Osteocyte (in vitro differentiated cells): ENCODE results near the gene TGM2. TPM values are rescaled to one million over a fixed set of nuclear protein-coding genes. Genes with fewer than 3 reads are reported as not detected.
A peak's percentile ranks its signal among the peaks of the same experiment; 100 is the strongest.

Source experiments
- DNase-seq: peaks from one replicate; pipeline ENCODE4 v3.0.0; 2021; ENCODE audit warnings: mixed read lengths; ENCODE audit not compliant: unreplicated experiment; ENCODE audit errors: extremely low spot score
- H3K27ac Mint-ChIP-seq: one replicate; pipeline ENCODE4 v1.8.0; 2021; ENCODE audit warnings: mild to moderate bottlenecking, mixed read lengths; ENCODE audit not compliant: unreplicated experiment
- H3K27me3 Mint-ChIP-seq: one replicate; pipeline ENCODE4 v1.8.0; 2021; ENCODE audit warnings: mixed read lengths; ENCODE audit not compliant: unreplicated experiment
- H3K36me3 Mint-ChIP-seq: one replicate; pipeline ENCODE4 v1.8.0; 2021; ENCODE audit warnings: mixed read lengths; ENCODE audit not compliant: unreplicated experiment
- H3K4me1 Mint-ChIP-seq: one replicate; pipeline ENCODE4 v1.8.0; 2021; ENCODE audit warnings: mixed read lengths; ENCODE audit not compliant: unreplicated experiment
- H3K4me3 Mint-ChIP-seq: one replicate; pipeline ENCODE4 v1.8.0; 2021; ENCODE audit warnings: mild to moderate bottlenecking, moderate library complexity, mixed read lengths; ENCODE audit not compliant: unreplicated experiment
- H3K9me3 Mint-ChIP-seq: one replicate; pipeline ENCODE4 v1.8.0; 2021; ENCODE audit warnings: mixed read lengths; ENCODE audit not compliant: unreplicated experiment
- total RNA-seq: library from RNA; stranded (reverse); gene quantifications from 2 replicates; pipeline ENCODE4 v1.2.1, GENCODE V29; 2021
- TF ChIP-seq, protein P1 (sequence below): fragments of 200-600 bp; sonication (generic); IDR thresholded peaks from 2 replicates; pipeline ENCODE4 v1.5.0; 2021; ENCODE audit warnings: antibody characterized with exemption, mild to moderate bottlenecking, moderate library complexity

The TGM2 gene
- total RNA-seq, 1 donor from 2014 or later = 29.2 TPM

DNA sequence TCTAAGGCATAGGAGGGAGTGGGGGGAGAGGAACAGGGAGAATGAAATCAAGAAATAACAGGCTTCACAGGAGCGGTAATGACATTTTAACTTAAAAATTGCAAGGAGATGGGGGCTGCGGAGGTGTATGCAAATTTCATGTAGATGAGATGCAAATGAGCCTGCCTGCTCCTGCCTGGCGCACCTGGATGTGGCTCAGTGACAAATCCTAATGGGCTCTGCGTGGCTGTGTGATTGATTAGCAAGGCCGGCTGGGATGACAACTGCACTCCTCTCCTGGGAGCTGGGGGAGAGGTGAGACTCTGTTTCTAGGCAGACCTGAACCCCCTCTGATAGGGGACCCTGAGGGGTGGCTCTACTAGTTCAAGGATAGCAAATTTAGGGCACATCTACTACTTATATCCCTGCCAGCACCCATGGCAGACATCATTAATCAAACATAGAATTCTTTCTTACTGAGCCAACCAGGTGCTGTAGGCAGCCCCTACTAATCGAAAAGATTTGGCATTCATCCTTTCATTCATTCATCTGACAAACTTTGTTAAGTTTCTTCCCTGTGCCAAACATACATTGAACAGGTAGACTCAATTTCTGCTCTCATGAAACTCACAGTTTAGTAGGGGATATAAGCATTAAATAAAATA, 38.4 kb upstream of the TGM2 start:
- Mint-ChIP-seq H3K27me3 (no peaks in the 10 kb centered on the region), H3K36me3 (peaks cover 3% of the 10 kb centered on the region), H3K27ac (no peak overlapping the region), H3K9me3 (peaks cover 7% of the 10 kb centered on the region), H3K4me3 (no peak overlapping the region), H3K4me1 (peaks cover 19% of the 10 kb centered on the region)
- no peak for DNase-seq
- TF ChIP-seq, protein P1, sequence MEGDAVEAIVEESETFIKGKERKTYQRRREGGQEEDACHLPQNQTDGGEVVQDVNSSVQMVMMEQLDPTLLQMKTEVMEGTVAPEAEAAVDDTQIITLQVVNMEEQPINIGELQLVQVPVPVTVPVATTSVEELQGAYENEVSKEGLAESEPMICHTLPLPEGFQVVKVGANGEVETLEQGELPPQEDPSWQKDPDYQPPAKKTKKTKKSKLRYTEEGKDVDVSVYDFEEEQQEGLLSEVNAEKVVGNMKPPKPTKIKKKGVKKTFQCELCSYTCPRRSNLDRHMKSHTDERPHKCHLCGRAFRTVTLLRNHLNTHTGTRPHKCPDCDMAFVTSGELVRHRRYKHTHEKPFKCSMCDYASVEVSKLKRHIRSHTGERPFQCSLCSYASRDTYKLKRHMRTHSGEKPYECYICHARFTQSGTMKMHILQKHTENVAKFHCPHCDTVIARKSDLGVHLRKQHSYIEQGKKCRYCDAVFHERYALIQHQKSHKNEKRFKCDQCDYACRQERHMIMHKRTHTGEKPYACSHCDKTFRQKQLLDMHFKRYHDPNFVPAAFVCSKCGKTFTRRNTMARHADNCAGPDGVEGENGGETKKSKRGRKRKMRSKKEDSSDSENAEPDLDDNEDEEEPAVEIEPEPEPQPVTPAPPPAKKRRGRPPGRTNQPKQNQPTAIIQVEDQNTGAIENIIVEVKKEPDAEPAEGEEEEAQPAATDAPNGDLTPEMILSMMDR = no peak

DNA sequence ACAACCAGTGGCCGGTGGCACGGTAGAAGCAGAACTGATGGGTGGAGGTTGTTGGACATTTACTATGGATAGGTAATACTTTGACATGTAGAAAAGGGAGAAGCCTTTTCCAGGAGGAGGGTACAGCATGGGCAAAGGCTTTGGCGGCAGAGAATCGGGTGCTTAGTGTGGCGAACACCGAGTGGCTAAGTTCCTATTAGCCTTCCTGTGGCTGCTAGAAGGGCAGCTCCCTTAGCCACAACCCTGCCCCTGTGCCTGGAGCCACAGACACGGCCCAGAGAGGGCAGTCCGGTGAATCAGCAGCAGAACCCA, 37.9 kb upstream of the TGM2 start:
- Mint-ChIP-seq H3K27ac (no peak overlapping the region), H3K4me3 (no peak overlapping the region), H3K4me1 (peaks cover 21% of the 10 kb centered on the region)

DNA sequence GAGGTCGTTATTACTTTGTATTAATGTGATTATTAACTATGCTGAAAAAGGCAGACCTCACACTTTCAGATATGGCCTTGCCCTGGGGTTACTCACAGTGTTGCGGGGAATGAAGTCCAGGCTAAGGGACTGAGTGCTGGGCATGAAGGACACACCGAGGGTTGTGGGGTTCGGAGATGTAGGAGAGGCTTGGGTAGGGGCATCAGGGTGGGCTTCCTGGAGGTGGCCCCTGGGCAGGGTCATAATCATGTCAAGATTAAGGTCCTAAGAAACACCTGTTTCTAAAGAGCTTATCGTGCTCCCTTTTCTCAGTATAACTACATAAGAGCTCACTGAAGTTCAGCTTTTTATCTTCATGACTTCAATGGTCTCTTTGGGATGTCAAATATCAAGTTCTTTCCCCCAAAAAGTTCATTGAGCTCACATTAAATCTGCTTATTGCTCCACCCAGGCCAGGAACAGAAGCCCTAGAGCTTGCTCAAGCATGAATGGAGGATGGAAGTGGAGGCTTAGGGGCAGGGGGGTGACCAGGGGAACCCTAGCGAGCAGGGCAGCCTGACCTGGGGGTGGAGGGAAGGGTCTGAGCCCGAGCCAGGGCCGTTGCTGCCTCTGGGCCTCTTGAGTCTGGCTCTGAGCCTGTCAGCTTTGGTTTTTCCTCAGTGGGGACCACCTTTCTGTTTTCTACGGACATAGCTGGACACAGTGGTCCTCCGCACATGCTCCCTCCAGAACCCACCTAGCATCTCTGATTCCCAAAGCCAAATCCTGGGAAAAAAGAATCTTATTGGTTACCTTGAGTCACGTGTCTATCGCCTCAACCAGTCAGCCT, 37.3 kb upstream of the TGM2 start:
- TF ChIP-seq, protein P1 = no peak
- H3K36me3 Mint-ChIP-seq = peaks cover 3% of the 10 kb centered on the region
- H3K27ac Mint-ChIP-seq = no peak overlapping the region
- no peak overlapping the region for H3K4me3 Mint-ChIP-seq
- H3K27me3 Mint-ChIP-seq = no peaks in the 10 kb centered on the region
- H3K4me1 Mint-ChIP-seq = peaks cover 21% of the 10 kb centered on the region
- peaks cover 7% of the 10 kb centered on the region for H3K9me3 Mint-ChIP-seq
- DNase-seq = no peak

More for the DNA sequence above, 37.9 kb upstream of the TGM2 start:
- H3K27me3 Mint-ChIP-seq = no peaks in the 10 kb centered on the region
- H3K9me3 Mint-ChIP-seq = peaks cover 7% of the 10 kb centered on the region
- H3K36me3 Mint-ChIP-seq = peaks cover 3% of the 10 kb centered on the region
- DNase-seq = no peak
- TF ChIP-seq, protein P1 = no peak

DNA sequence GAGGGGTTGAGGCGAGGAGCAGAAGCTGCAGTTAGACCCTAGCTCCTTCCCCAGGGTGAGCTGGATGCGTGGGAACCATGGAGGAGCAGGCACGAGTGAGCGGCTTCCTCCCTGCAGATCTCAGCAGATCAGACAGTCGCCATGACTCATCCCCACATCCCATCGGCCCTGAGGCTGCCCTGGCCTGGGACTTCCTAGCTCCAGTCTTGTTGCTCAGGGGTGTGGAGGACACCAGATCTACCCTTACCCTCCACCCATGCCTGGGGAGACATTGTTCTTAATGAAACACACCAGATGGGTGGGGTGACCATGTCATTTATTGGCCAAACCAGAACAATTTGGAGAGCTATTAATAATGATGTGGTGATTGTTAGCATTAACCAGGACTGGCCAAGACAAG, 36.3 kb upstream of the TGM2 start:
- no peak for DNase-seq
- H3K27me3 Mint-ChIP-seq = no peaks in the 10 kb centered on the region
- TF ChIP-seq, protein P1 = no peak
- peak overlapping the region; percentile 52 for H3K27ac Mint-ChIP-seq
- H3K4me1 Mint-ChIP-seq = peaks cover 23% of the 10 kb centered on the region
- no peak overlapping the region for H3K4me3 Mint-ChIP-seq
- peaks cover 1% of the 10 kb centered on the region for H3K9me3 Mint-ChIP-seq
- no peaks in the 10 kb centered on the region for H3K36me3 Mint-ChIP-seq

DNA sequence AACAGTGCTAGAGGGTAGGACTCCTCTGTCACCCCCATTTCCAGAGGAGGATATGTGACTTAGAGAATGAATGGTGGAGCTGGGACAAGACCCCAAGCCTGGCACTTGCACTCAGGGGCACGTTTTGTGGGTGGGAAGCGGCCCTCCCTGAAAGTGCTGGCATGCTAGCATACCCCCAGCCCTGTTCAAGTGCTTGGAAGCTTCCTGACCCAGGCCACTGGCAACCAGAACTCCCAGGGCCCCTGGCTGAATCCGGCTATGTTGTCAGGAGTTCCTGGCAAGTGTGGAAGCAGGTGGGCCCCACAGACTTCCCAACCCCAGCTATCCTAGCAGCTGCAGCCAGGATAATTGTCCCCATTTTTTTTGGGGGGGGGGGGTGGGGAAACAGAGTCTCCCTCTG, 35.6 kb upstream of the TGM2 start:
- Mint-ChIP-seq H3K36me3 (no peaks in the 10 kb centered on the region), H3K4me1 (peaks cover 26% of the 10 kb centered on the region), H3K9me3 (no peaks in the 10 kb centered on the region), H3K4me3 (no peak overlapping the region), H3K27me3 (no peaks in the 10 kb centered on the region), H3K27ac (no peak overlapping the region)
- DNase-seq = no peak
- TF ChIP-seq, protein P1 = no peak
